ENCODE measurements around the gene ERP27.

DNA sequence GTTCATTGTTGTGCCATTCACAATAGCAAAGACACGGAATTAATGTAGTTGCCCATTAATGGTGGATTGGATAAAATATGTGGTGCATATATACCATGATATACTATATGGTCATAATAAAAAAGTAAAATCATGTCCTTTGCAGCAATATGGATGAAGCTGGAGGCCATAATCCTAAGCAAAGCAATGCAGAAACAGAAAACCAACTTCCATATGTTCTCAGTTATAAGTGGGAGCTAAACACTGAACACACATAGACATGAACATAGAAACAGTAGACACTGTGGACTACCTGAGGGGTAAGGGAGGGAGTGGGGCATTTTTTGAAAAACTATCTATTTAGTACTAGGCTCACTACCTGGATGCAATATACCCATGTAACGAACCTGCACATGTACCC is 3.0 kb upstream of the ERP27 start:
- TF ChIP-seq SP2 (tag by site-specific recombination; IDR thresholded peaks at IDR 0.05) (no peak), YY1 (tag by site-specific recombination; IDR thresholded peaks at IDR 0.05) (no peak), ZNF274 (IDR thresholded peaks at IDR 0.05; ENCODE audit: low read length) (no peak), ZNF274 (tag by site-specific recombination; IDR thresholded peaks at IDR 0.05; ENCODE audit: borderline replicate concordance) (no peak), ZNF292 (tag by site-specific recombination; IDR thresholded peaks at IDR 0.05; ENCODE audit: borderline replicate concordance, low read depth) (no peak), EGR2 (tag by site-specific recombination; IDR thresholded peaks at IDR 0.05; ENCODE audit: low read depth) (no peak)
- TF ChIP-seq, protein P1, sequence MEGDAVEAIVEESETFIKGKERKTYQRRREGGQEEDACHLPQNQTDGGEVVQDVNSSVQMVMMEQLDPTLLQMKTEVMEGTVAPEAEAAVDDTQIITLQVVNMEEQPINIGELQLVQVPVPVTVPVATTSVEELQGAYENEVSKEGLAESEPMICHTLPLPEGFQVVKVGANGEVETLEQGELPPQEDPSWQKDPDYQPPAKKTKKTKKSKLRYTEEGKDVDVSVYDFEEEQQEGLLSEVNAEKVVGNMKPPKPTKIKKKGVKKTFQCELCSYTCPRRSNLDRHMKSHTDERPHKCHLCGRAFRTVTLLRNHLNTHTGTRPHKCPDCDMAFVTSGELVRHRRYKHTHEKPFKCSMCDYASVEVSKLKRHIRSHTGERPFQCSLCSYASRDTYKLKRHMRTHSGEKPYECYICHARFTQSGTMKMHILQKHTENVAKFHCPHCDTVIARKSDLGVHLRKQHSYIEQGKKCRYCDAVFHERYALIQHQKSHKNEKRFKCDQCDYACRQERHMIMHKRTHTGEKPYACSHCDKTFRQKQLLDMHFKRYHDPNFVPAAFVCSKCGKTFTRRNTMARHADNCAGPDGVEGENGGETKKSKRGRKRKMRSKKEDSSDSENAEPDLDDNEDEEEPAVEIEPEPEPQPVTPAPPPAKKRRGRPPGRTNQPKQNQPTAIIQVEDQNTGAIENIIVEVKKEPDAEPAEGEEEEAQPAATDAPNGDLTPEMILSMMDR (tag by site-specific recombination; IDR thresholded peaks at IDR 0.05): no peak

Measured in HEK293 (cell line).